GM10248 (cell line): ENCODE measurements around the gene MAIP1.

Experiments used
- CTCF ChIA-PET: fragments of 300-600 bp; sonication (Branson Sonifier 250); formaldehyde crosslinking; extraction: SDS; loops from one replicate; lab custom pipeline; 2021; ENCODE audit warnings: antibody characterized with exemption; lab: Yijun Ruan, JAX
- POLR2A ChIA-PET: fragments of 350-650 bp; sonication (Branson Sonifier 250); formaldehyde crosslinking; extraction: SDS; loops from one replicate; lab custom pipeline; 2020; ENCODE audit warnings: antibody characterized with exemption; lab: Yijun Ruan, JAX
- DNase-seq: peaks from one replicate; pipeline ENCODE4 v3.0.0; 2012; ENCODE audit errors: extremely low spot score
- CTCF ChIP-seq: IDR thresholded peaks from 2 replicates; pipeline ENCODE4 v1.5.1; 2012; ENCODE audit warnings: mild to moderate bottlenecking, low read depth; ENCODE audit errors: extremely low read depth, missing control alignments, control extremely low read depth

MAIP1 gene

DNA sequence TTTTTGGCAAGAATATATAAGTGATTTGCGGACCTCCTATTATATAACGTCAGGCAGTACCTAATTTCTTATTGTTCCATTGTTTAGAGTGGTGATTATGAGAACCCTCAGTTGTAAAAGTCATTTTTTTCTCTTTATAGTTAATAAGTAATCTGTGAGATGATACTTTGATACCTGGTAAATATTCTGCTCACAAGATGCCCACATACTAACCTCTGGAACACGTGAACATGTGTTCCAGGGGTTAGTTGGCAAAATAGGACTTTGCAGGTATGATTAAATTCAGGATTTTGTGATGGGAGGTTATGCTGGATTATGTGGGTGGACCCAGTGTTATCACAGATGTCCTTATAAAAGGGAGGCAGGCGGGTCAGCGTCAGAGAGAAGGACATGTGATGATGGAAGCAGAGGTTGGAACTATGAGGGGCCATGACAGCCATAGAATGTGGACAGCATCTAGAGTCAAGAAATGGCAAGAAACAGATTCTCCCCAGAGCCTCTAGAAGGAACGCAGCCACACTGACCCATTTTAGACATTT lies 16.8 kb downstream of the MAIP1 start:
- CTCF ChIA-PET, result interaction anchor here (0.8 to 2.3 kb wide), 3 partner anchors 8 to 511 kb away, joined by 3 to 28 read pairs (median 3); no protein-coding TSS in a partner anchor
- POLR2A ChIA-PET, result no interaction called here

GRCh38 chr2:199973703-199974102 lies 18.3 kb downstream of the MAIP1 start:
- ChIA-PET POLR2A (no interaction called here), CTCF (interaction anchor here (0.7 to 3.6 kb wide), 16 partner anchors 8 to 730 kb away, joined by 3 to 28 read pairs (median 3); no protein-coding TSS in a partner anchor)
- TF ChIP-seq CTCF, result peak; percentile 43
- no peak for DNase-seq

More for the DNA sequence above, 16.8 kb downstream of the MAIP1 start:
- DNase-seq, result no peak
- no peak for TF ChIP-seq CTCF

DNA sequence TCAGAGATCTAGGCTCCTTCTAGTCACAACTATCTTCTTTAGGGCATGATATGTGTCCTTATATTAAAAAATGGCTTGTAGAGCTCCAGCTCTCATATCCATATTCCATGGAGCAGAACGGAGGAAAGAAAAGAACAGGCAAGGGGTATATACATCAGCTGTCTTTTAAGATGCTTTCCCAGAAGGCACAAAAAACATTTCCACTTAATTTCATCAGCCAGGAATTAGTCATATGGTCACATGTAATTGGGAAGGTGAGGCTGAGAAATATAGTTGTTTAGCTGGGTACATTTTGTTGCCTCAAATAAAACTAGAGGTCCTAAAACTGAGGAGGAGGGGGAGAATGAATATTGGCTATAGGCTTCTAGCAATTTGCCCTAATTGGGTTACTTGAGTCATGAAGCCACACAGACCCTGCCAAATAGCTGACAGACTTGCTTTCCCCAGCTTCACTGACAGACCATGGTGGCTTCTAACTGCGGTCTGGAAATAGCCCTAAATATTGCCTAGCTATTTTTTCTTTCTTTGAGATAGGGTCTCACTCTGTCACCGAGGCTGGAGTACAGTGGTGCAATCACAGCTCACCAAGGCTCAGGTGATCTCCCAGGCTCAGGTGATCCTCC lies 20.0 kb downstream of the MAIP1 start:
- ChIA-PET POLR2A (no interaction called here), CTCF (interaction anchor here (0.9 to 3.6 kb wide), 8 partner anchors 9 to 728 kb away, joined by 3 to 18 read pairs (median 5); partner anchors contain the start of gene KCTD18)
- no peak for DNase-seq
- TF ChIP-seq CTCF, result no peak

- no peak for TF ChIP-seq CTCF
- POLR2A ChIA-PET, result no interaction called here
- CTCF ChIA-PET, result interaction anchor here (1.2 to 3.4 kb wide), 3 partner anchors 14 to 504 kb away, joined by 4 to 82 read pairs (median 34); no protein-coding TSS in a partner anchor
- no peak for DNase-seq
Observed at GRCh38 chr2:199977984-199978415, 22.6 kb downstream of the MAIP1 start.

DNA sequence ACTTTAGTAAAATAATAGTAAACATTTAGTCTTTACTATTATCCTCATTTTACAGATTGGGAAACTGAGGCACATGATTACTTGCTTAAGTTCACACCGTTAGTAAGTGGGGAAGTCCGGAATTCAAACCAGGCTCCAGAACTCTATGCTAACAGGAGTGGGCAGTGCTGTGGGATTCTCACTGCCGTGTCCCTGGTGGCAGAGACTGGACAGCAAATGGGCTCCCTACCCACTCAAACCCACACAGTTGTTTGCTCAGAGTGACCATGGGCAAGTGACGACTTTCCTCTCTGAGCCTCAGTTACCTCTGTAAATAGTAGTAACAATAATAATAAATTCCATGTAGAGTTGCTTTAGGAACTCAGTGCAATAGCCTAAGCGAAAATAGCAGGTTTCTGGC lies 24.0 kb downstream of the MAIP1 start:
- no peak for DNase-seq
- no peak for TF ChIP-seq CTCF
- POLR2A ChIA-PET, result no interaction called here
- CTCF ChIA-PET, result interaction anchor here (1.1 to 3.4 kb wide), 13 partner anchors 8 to 728 kb away, joined by 3 to 82 read pairs (median 6); no protein-coding TSS in a partner anchor

DNA sequence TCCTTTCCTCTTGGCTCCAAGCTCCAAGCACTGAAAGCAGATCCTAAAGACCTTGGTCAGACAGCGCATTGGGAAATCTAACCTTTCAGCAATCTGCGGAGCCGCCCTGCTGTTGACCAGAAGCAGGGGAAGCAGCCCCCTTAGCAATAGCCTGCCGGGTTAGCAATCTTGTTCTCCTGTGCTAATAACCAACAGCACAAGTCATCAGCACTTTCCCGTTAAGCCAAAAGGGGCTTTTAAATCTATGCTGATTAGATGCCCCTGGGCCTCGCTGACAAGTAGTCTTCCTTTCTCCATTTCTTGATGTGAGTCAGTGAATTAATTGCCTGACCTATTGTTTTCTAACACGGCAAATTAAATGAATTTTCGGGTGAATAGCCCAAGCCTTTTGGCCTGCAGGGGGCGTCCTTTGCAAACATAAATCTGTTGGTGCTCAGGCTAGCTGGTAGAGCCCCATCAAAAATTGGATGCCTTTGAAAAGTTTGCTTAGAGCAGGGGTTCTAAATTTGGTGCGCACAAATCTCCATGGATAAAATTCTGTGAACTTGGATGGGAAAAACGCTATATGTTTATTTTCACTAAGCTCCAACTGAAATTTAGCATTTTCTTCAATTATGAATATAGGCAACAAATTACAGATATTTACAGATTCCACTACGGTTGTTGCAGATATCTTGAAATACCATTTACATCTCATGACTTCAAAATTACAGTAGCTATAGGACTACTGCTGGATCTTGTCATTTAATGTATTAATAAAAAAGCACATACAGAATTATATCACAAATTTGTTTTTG lies 24.6 kb downstream of the MAIP1 start:
- TF ChIP-seq CTCF, result peak; percentile 82
- ChIA-PET CTCF (interaction anchor here (0.7 to 3.4 kb wide), 20 partner anchors 8 to 727 kb away, joined by 3 to 82 read pairs (median 4); no protein-coding TSS in a partner anchor), POLR2A (no interaction called here)
- DNase-seq, result peak; percentile 50
